Activated T-helper 2 cell treated with anti-CD3 and anti-CD28 coated beads, Interferon-gamma antibody, Interleukin-2, Interleukin-4, amounts not matched to agents 10 μg/mL and 5 μg/mL and 100 μg/mL, durations not matched to agents 14 hours and 24 hours and 36 hours (primary cell): Measurements from ENCODE around the gene PNPLA1. TPM values are rescaled to one million over a fixed set of nuclear protein-coding genes. Genes with fewer than 3 reads are reported as not detected.

Experiments
- DNase-seq: peaks from one replicate; pipeline ENCODE4 v3.0.0; 2021; ENCODE audit warnings: low spot score
- H3K27ac Mint-ChIP-seq: one replicate; pipeline ENCODE4 v1.8.0; 2021; ENCODE audit warnings: mixed read lengths
- H3K27me3 Mint-ChIP-seq: one replicate; pipeline ENCODE4 v1.8.0; 2021; ENCODE audit warnings: low read depth, mixed read lengths
- H3K36me3 Mint-ChIP-seq: one replicate; pipeline ENCODE4 v1.8.0; 2021; ENCODE audit warnings: low read depth, mixed read lengths
- H3K4me1 Mint-ChIP-seq: one replicate; pipeline ENCODE4 v1.8.0; 2021; ENCODE audit warnings: low read depth, mixed read lengths
- H3K4me3 Mint-ChIP-seq: one replicate; pipeline ENCODE4 v1.8.0; 2021; ENCODE audit warnings: low read depth, mild to moderate bottlenecking, moderate library complexity, mixed read lengths
- H3K9me3 Mint-ChIP-seq: one replicate; pipeline ENCODE4 v1.8.0; 2021; ENCODE audit warnings: mixed read lengths
- intact Hi-C: fragments of 100-400 bp; cut with micrococcal nuclease; formaldehyde crosslinking; loops from one replicate; pipeline ENCODE4 v1.15.1; 2023
- total RNA-seq: library from RNA; stranded (reverse); gene quantifications from 2 replicates; pipeline ENCODE4 v1.2.3, GENCODE V29; 2022

Gene PNPLA1
- total RNA-seq, 1 donor from 2014 or later, result not detected

- H3K4me3 Mint-ChIP-seq, result no peak overlapping the region
- H3K9me3 Mint-ChIP-seq, result no peaks in the 10 kb centered on the region
- H3K36me3 Mint-ChIP-seq, result no peaks in the 10 kb centered on the region
- H3K4me1 Mint-ChIP-seq, result peaks cover 9% of the 10 kb centered on the region
- intact Hi-C loops, result no loop called here
- H3K27ac Mint-ChIP-seq, result no peak overlapping the region
- DNase-seq, result no peak
- H3K27me3 Mint-ChIP-seq, result peaks cover 42% of the 10 kb centered on the region
These were observed 70.4 kb downstream of the PNPLA1 start for GRCh38 chr6:36340306-36340617.

- H3K27ac Mint-ChIP-seq, result no peak overlapping the region
- peaks cover 9% of the 10 kb centered on the region for H3K4me1 Mint-ChIP-seq
- intact Hi-C loops, result loop anchor here (1.0 kb wide), 1 partner anchor 19 kb away; no protein-coding TSS in a partner anchor
- H3K36me3 Mint-ChIP-seq, result no peaks in the 10 kb centered on the region
- peak; percentile 50 for DNase-seq
- H3K27me3 Mint-ChIP-seq, result peaks cover 36% of the 10 kb centered on the region
- peak overlapping the region; percentile 46 for H3K4me3 Mint-ChIP-seq
- H3K9me3 Mint-ChIP-seq, result no peaks in the 10 kb centered on the region
These were observed 71.0 kb downstream of the PNPLA1 start for GRCh38 chr6:36340618-36341454.

- no peak overlapping the region for H3K27ac Mint-ChIP-seq
- H3K4me3 Mint-ChIP-seq, result no peak overlapping the region
- no peak for DNase-seq
- H3K27me3 Mint-ChIP-seq, result peaks cover 38% of the 10 kb centered on the region
- peaks cover 5% of the 10 kb centered on the region for H3K4me1 Mint-ChIP-seq
- no peaks in the 10 kb centered on the region for H3K36me3 Mint-ChIP-seq
- intact Hi-C loops, result no loop called here
- no peaks in the 10 kb centered on the region for H3K9me3 Mint-ChIP-seq
These were observed 73.3 kb downstream of the PNPLA1 start for GRCh38 chr6:36343109-36343680.

GRCh38 chr6:36345681-36346466 lies 76.0 kb downstream of the PNPLA1 start:
- Mint-ChIP-seq H3K9me3 (no peaks in the 10 kb centered on the region), H3K4me3 (no peak overlapping the region), H3K27ac (no peak overlapping the region), H3K27me3 (peaks cover 29% of the 10 kb centered on the region), H3K4me1 (peaks cover under 1% of the 10 kb centered on the region), H3K36me3 (no peaks in the 10 kb centered on the region)
- intact Hi-C loops, result no loop called here
- no peak for DNase-seq

- DNase-seq, result no peak
- no peaks in the 10 kb centered on the region for H3K9me3 Mint-ChIP-seq
- peaks cover 28% of the 10 kb centered on the region for H3K27me3 Mint-ChIP-seq
- intact Hi-C loops, result no loop called here
- no peak overlapping the region for H3K4me3 Mint-ChIP-seq
- no peaks in the 10 kb centered on the region for H3K4me1 Mint-ChIP-seq
- no peak overlapping the region for H3K27ac Mint-ChIP-seq
- H3K36me3 Mint-ChIP-seq, result no peaks in the 10 kb centered on the region
These were observed 76.8 kb downstream of the PNPLA1 start for GRCh38 chr6:36346486-36347273.

GRCh38 chr6:36347621-36348020 lies 77.8 kb downstream of the PNPLA1 start:
- H3K4me1 Mint-ChIP-seq, result no peaks in the 10 kb centered on the region
- no peak overlapping the region for H3K4me3 Mint-ChIP-seq
- no peak overlapping the region for H3K27ac Mint-ChIP-seq
- no peak for DNase-seq
- H3K36me3 Mint-ChIP-seq, result no peaks in the 10 kb centered on the region
- intact Hi-C loops, result no loop called here
- H3K27me3 Mint-ChIP-seq, result peaks cover 26% of the 10 kb centered on the region
- H3K9me3 Mint-ChIP-seq, result peaks cover under 1% of the 10 kb centered on the region

- Mint-ChIP-seq H3K36me3 (no peaks in the 10 kb centered on the region), H3K27me3 (peaks cover 35% of the 10 kb centered on the region), H3K4me3 (no peak overlapping the region), H3K4me1 (peaks cover 2% of the 10 kb centered on the region), H3K27ac (no peak overlapping the region), H3K9me3 (peaks cover 11% of the 10 kb centered on the region)
- no peak for DNase-seq
- intact Hi-C loops, result no loop called here
These were observed 79.4 kb downstream of the PNPLA1 start for GRCh38 chr6:36349240-36349639.

GRCh38 chr6:36350082-36350481 lies 80.2 kb downstream of the PNPLA1 start:
- Mint-ChIP-seq H3K4me3 (no peak overlapping the region), H3K27me3 (peaks cover 38% of the 10 kb centered on the region), H3K9me3 (peaks cover 11% of the 10 kb centered on the region), H3K27ac (no peak overlapping the region), H3K4me1 (peaks cover 2% of the 10 kb centered on the region), H3K36me3 (no peaks in the 10 kb centered on the region)
- no peak for DNase-seq
- intact Hi-C loops, result no loop called here

- no peak for DNase-seq
- Mint-ChIP-seq H3K4me3 (no peak overlapping the region), H3K27ac (no peak overlapping the region), H3K27me3 (peaks cover 45% of the 10 kb centered on the region), H3K4me1 (peaks cover 9% of the 10 kb centered on the region), H3K36me3 (no peaks in the 10 kb centered on the region), H3K9me3 (peaks cover 11% of the 10 kb centered on the region)
- intact Hi-C loops, result no loop called here
These were observed 81.1 kb downstream of the PNPLA1 start for GRCh38 chr6:36350681-36351571.

- Mint-ChIP-seq H3K4me3 (no peak overlapping the region), H3K27me3 (peaks cover 48% of the 10 kb centered on the region), H3K27ac (no peak overlapping the region), H3K9me3 (peaks cover 11% of the 10 kb centered on the region), H3K36me3 (no peaks in the 10 kb centered on the region), H3K4me1 (peaks cover 19% of the 10 kb centered on the region)
- DNase-seq, result no peak
- intact Hi-C loops, result no loop called here
These were observed 82.8 kb downstream of the PNPLA1 start for GRCh38 chr6:36352477-36353157.

- Mint-ChIP-seq H3K4me3 (no peak overlapping the region), H3K9me3 (peaks cover 11% of the 10 kb centered on the region), H3K27ac (no peak overlapping the region), H3K4me1 (peaks cover 25% of the 10 kb centered on the region), H3K36me3 (no peaks in the 10 kb centered on the region), H3K27me3 (peaks cover 54% of the 10 kb centered on the region)
- intact Hi-C loops, result no loop called here
- no peak for DNase-seq
These were observed 83.6 kb downstream of the PNPLA1 start for GRCh38 chr6:36353411-36353915.
